Astrocyte of the spinal cord (primary cell): ENCODE results near the gene ZNF891.

ENCODE experiments used
- DNase-seq: peaks from one replicate; pipeline ENCODE4 v3.0.0; 2011; ENCODE audit warnings: low read depth, low spot score
- H3K4me3 ChIP-seq: 2 replicates; pipeline ENCODE4 v1.5.1; 2011; ENCODE audit warnings: low read depth, mild to moderate bottlenecking, low read length, moderate library complexity
- CTCF ChIP-seq: IDR thresholded peaks from 2 replicates; pipeline ENCODE4 v1.5.1; 2012; ENCODE audit warnings: low read depth, mild to moderate bottlenecking, low read length, inconsistent platforms
- in situ Hi-C: cut with HindIII; loops from 2 replicates; pipeline ENCODE4 v1.10.0; 2017; ENCODE audit warnings: low sequenced_read_pairs

The ZNF891 gene

DNA sequence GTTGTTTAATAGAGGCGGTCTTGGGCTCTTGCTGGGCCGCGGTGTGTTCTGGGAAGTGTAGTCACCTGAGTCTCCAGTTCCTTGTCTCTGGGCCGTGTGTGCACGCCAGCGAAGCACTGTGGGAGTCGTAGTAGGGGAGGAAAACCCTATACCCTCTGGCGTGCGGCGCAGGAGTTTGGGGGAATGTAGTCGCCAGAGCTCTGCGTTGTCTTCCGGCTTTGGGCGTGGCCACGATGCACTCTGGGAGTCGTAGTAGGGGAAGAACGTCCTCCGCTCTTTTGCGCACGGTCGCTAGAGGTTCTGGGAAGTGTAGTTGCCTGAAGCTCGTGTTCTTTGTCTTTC is 50.1 kb downstream of the ZNF891 start:
- peak overlapping the region; percentile 94 for H3K4me3 ChIP-seq
- DNase-seq: peak; percentile 100
- no peak for TF ChIP-seq CTCF
- in situ Hi-C loops: no loop called here

DNA sequence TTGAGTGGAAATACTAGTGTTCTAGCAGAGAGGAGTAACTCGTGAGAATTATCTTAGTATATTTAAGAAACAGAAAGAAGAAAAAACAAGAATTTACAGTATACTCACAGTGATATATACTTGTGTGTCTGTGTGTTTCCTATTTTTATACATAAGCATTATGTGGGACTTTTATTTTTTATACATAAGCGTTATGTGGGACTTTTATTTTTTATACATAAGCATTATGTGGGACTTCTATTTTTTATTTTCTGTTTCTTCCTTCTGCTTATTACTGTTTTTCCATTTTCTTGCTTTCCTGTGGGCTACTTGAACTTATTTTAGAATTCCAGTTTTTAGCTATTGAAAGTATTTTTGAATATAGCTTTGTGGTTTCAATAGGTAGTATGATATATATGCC is 56.2 kb downstream of the ZNF891 start:
- no peak for TF ChIP-seq CTCF
- no peak for DNase-seq
- H3K4me3 ChIP-seq: no peak overlapping the region
- in situ Hi-C loops: no loop called here

- no peak for TF ChIP-seq CTCF
- no peak for DNase-seq
- no peak overlapping the region for H3K4me3 ChIP-seq
- in situ Hi-C loops: no loop called here
Observed at GRCh38 chr12:133063556-133063955, 66.5 kb downstream of the ZNF891 start.

GRCh38 chr12:133061954-133062353 is 68.1 kb downstream of the ZNF891 start:
- no peak for TF ChIP-seq CTCF
- DNase-seq: no peak
- in situ Hi-C loops: no loop called here
- H3K4me3 ChIP-seq: no peak overlapping the region

DNA sequence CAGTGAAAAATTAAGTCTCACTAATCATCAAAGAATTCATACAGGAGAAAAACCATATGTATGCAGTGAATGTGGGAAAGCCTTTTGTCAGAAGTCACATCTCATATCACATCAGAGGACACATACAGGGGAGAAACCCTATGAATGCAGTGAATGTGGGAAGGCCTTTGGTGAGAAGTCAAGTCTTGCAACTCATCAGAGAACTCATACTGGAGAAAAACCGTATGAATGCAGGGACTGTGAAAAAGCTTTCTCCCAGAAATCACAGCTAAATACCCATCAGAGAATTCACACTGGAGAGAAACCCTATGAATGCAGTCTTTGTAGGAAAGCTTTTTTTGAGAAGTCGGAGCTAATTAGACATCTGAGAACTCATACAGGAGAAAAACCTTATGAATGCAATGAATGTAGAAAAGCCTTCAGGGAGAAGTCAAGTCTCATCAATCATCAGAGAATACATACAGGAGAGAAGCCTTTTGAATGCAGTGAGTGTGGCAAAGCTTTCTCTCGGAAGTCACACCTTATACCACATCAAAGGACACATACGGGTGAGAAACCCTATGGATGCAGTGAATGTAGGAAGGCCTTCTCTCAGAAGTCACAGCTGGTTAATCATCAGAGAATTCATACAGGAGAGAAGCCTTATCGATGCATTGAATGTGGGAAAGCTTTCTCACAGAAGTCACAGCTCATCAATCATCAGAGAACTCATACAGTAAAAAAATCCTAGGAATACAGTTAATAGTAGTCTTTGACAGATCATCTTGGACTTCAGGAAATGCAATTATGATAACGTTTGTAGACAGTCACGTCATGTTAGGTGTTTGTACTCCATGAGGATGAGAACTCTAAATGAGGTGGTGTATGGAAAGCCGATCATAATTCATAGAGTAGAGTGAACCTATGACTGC is 71.6 kb downstream of the ZNF891 start:
- no peak for TF ChIP-seq CTCF
- no peak for DNase-seq
- in situ Hi-C loops: no loop called here
- H3K4me3 ChIP-seq: no peak overlapping the region

DNA sequence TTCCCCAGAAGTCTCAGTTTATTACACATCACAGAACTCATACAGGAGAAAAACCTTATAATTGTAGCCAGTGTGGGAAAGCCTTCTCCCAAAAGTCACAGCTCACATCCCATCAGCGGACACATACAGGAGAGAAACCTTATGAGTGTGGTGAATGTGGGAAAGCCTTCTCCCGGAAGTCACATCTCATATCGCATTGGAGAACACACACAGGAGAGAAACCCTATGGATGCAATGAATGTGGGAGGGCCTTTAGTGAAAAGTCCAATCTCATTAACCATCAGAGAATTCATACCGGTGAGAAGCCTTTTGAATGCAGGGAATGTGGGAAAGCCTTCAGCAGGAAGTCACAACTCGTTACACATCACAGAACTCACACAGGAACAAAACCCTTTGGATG is 72.6 kb downstream of the ZNF891 start:
- no peak overlapping the region for H3K4me3 ChIP-seq
- in situ Hi-C loops: no loop called here
- no peak for TF ChIP-seq CTCF
- DNase-seq: peak; percentile 30
